Body of pancreas (tissue), 4 donors: Measurements from ENCODE around the gene FCN3. TPM values are rescaled to one million over a fixed set of nuclear protein-coding genes. Genes with fewer than 3 reads are reported as not detected.

ENCODE experiments used
- ATAC-seq: fragments of 150-250 bp; one replicate; pipeline ENCODE4 v1.9.1; 2016
- DNase-seq, 4 donors: peaks; one replicate each; pipeline ENCODE4 v3.0.0-alpha.2; 2019
- H3K27ac ChIP-seq, 4 donors: fragments of 200-600 bp; sonication (generic); 1 replicate in 3 of 4; 2 replicates in 1 of 4; pipeline versions ENCODE4 v1.5.1 to v1.6.1; 2016 to 2019; ENCODE audit warnings: mild to moderate bottlenecking in 1 of 4, mixed read lengths in 1 of 4, moderate library complexity in 1 of 4
- H3K27me3 ChIP-seq, 2 donors: fragments of 200-600 bp; sonication (generic); one replicate each; pipeline ENCODE4 v1.6.0; 2016; ENCODE audit warnings: mild to moderate bottlenecking in 1 of 2
- H3K36me3 ChIP-seq, 2 donors: fragments of 200-600 bp; sonication (generic); replicated peaks in 1 of 2; 2 replicates each; pipeline ENCODE4 v1.5.1; 2016; ENCODE audit warnings: low read depth in 2 of 2; ENCODE audit not compliant: insufficient read depth in 1 of 2
- H3K4me1 ChIP-seq: fragments of 200-600 bp; sonication (generic); one replicate; pipeline ENCODE4 v1.6.0; 2016
- H3K4me3 ChIP-seq, 2 donors: fragments of 200-600 bp; sonication (generic); 1 replicate in 1 of 2; 2 replicates in 1 of 2; pipeline ENCODE4 v1.5.1; 2016 to 2019
- H3K9me3 ChIP-seq, 3 donors: fragments of 200-600 bp; sonication (generic); 1 replicate in 2 of 3; 2 replicates in 1 of 3; pipeline ENCODE4 v1.5.1; 2016
- POLR2A ChIP-seq, 3 donors: fragments of 450-650 bp; IDR thresholded peaks; one replicate each; pipeline ENCODE4 v1.6.1; 2016; ENCODE audit warnings: antibody characterized with exemption in 3 of 3, mild to moderate bottlenecking in 2 of 3
- WGBS, 2 donors: methylation state at CpG; one replicate each; pipeline ENCODE4 v1.1.5; 2017; 5-methylcytosine and 5-hydroxymethylcytosine counted together
- intact Hi-C: fragments of 100-400 bp; cut with DNase I; formaldehyde crosslinking; loops from one replicate; pipeline ENCODE4 v1.15.1; 2023
- total RNA-seq, 2 donors: library from RNA; depleted of rRNA; stranded (reverse); fragments of >200 nt; gene quantifications; one replicate each; pipeline ENCODE4 v1.1.0, GENCODE V29; 2016
- TF ChIP-seq, protein P1 (sequence below), 7 experiments: fragments of 450-650 bp in 4 of 7; fragments of 200-600 bp in 3 of 7; sonication (generic) in 3 of 7; IDR thresholded peaks; one replicate each; pipeline ENCODE4 v1.5.1; 2016 to 2019; ENCODE audit warnings: antibody characterized with exemption in 7 of 7

FCN3 gene
- total RNA-seq, 2 donors from 2014 or later = 1.3 to 1.6 TPM

DNA sequence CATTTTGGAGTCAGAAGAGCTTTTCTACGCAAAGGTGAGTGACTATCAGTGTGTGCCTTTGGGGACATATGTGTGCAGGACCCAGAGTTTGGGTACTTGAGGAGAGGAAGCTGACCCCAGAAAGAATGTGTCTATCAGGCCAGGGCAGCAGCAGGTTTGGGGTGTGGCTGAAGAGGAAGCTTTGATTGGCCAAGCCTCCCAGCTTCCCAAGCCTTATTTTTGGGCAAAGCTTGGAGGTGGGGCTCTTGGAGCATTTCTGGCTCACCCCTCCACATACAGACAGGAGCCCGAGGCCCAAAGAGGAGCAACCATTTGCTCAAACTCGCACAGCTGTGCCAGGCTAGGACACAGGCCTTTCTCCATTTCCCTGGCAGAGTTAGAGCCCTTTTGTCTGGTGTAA lies 22.5 kb upstream of the FCN3 start:
- peaks cover 10% of the 10 kb centered on the region for H3K4me1 ChIP-seq
- no peak for DNase-seq

DNA sequence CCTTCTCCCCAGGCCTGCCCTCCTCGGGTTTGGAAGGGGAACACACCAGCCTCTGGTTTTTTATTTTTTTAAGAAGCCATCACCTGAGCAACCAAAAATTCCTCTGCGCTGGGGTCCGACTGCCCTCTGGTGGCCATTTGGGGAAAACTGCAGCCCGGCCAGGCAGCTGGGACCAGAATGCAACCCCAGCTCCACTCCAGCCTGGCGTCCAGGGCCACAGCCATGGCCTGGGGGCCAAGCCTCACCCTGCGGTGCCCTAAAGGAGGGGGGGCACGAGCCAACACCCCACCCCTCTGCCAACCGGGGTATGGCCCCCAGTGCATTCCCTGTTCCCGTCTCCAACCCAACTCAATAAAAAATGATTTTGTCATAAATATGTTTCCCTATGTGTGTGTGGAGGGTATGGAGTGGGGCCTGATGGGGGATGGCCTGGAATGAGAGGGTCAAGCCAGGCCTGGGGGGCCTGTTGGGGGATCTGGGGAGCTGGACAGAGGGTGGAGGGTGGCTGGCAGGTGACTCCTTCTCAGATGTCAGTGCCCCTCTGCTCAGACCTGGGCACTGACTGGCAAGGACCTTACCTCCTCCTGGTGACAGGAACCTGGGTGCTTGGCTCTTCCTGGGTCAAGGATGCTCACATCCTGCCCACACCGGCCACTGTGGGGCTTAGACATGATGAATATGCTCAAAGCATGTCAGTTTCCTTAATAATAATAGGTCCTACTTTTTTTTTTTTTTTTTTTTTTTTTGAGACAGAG lies 21.0 kb upstream of the FCN3 start:
- Histone ChIP-seq H3K4me3 (no peak overlapping the region), H3K27me3 (no peaks in the 10 kb centered on the region), H3K9me3 (no peaks in the 10 kb centered on the region), H3K4me1 (peaks cover 19% of the 10 kb centered on the region), H3K27ac (no peak overlapping the region), H3K36me3 (no peaks in the 10 kb centered on the region)
- intact Hi-C loops = loop anchor here (2.0 kb wide), 1 partner anchor 95 kb away; no protein-coding TSS in a partner anchor
- ATAC-seq = peak; percentile 59
- no peak for TF ChIP-seq POLR2A (IDR thresholded peaks at IDR 0.05)
- TF ChIP-seq, protein P1, sequence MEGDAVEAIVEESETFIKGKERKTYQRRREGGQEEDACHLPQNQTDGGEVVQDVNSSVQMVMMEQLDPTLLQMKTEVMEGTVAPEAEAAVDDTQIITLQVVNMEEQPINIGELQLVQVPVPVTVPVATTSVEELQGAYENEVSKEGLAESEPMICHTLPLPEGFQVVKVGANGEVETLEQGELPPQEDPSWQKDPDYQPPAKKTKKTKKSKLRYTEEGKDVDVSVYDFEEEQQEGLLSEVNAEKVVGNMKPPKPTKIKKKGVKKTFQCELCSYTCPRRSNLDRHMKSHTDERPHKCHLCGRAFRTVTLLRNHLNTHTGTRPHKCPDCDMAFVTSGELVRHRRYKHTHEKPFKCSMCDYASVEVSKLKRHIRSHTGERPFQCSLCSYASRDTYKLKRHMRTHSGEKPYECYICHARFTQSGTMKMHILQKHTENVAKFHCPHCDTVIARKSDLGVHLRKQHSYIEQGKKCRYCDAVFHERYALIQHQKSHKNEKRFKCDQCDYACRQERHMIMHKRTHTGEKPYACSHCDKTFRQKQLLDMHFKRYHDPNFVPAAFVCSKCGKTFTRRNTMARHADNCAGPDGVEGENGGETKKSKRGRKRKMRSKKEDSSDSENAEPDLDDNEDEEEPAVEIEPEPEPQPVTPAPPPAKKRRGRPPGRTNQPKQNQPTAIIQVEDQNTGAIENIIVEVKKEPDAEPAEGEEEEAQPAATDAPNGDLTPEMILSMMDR (IDR thresholded peaks at IDR 0.05) = peak; percentile 92 to 97 (median 93)
- WGBS, 2 donors = 2 to 5% methylated on average over 5 to 10 of the region's 10 CpGs
- DNase-seq = peak; percentile 75 to 81 (median 76)

More for the DNA sequence above, 22.5 kb upstream of the FCN3 start:
- Histone ChIP-seq H3K36me3 (no peaks in the 10 kb centered on the region), H3K9me3 (no peaks in the 10 kb centered on the region), H3K27ac (no peak overlapping the region), H3K27me3 (no peaks in the 10 kb centered on the region), H3K4me3 (no peak overlapping the region)
- intact Hi-C loops = no loop called here
- WGBS, 2 donors = 63 to 77% methylated on average over 1 to 3 of the region's 3 CpGs
- TF ChIP-seq, protein P1 (IDR thresholded peaks at IDR 0.05) = no peak
- TF ChIP-seq POLR2A (IDR thresholded peaks at IDR 0.05) = no peak
- no peak for ATAC-seq

DNA sequence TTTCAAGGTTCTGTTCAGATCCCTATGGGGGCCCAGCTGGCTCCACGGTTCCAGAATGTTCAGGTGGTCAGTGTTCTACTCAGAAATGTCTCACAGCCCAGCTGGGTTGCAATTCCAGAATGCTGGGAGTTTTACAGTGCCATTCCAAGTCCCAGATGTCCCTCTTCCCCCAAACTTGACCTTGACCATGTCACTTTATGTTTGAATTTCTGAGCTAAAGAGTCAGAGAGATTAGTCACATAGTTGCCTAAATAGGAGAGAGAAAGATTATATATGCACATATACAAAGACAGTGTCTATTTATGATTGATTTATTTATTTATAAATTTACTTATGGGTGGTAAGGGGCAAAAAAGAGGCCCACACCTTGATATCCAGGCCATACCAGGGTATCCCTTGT lies 20.3 kb upstream of the FCN3 start:
- H3K36me3 ChIP-seq = no peaks in the 10 kb centered on the region
- ATAC-seq (no peak), DNase-seq (no peak)
- peaks cover 19% of the 10 kb centered on the region for H3K4me1 ChIP-seq
- TF ChIP-seq, protein P1 (IDR thresholded peaks at IDR 0.05) = no peak
- TF ChIP-seq POLR2A (IDR thresholded peaks at IDR 0.05) = no peak
- WGBS, 2 donors = 42 to 50% methylated on average over 1 of the region's 1 CpG
- no peaks in the 10 kb centered on the region for H3K27me3 ChIP-seq
- no peaks in the 10 kb centered on the region for H3K9me3 ChIP-seq
- H3K4me3 ChIP-seq = no peak overlapping the region
- peak overlapping the region in 1 of 4 donors; percentile 20 for H3K27ac ChIP-seq
- intact Hi-C loops = loop anchor here (2.0 to 5.0 kb wide), 3 partner anchors 38 to 212 kb away; no protein-coding TSS in a partner anchor

DNA sequence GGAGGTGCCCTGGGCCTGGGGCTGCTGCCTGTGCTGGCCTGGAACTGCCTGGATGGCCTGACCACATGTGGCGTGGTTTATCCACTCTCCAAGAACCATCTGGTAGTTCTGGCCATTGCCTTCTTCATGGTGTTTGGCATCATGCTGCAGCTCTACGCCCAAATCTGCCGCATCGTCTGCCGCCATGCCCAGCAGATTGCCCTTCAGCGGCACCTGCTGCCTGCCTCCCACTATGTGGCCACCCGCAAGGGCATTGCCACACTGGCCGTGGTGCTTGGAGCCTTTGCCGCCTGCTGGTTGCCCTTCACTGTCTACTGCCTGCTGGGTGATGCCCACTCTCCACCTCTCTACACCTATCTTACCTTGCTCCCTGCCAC lies 19.6 kb upstream of the FCN3 start:
- no peaks in the 10 kb centered on the region for H3K36me3 ChIP-seq
- no peak for DNase-seq
- H3K4me3 ChIP-seq = no peak overlapping the region
- peaks cover 19% of the 10 kb centered on the region for H3K4me1 ChIP-seq
- no peak for ATAC-seq
- H3K27me3 ChIP-seq = no peaks in the 10 kb centered on the region
- intact Hi-C loops = loop anchor here (2.0 to 5.0 kb wide), 3 partner anchors 37 to 213 kb away; no protein-coding TSS in a partner anchor
- no peaks in the 10 kb centered on the region for H3K9me3 ChIP-seq
- no peak overlapping the region for H3K27ac ChIP-seq
- WGBS, 2 donors = 90 to 91% methylated on average over 8 to 9 of the region's 9 CpGs
- TF ChIP-seq, protein P1 (IDR thresholded peaks at IDR 0.05) = no peak
